K562 treated with DMSO at 1 percent for 24 hours (cell line): Measurements from ENCODE around the gene UBE2G2. TPM values are rescaled to one million over a fixed set of nuclear protein-coding genes. Genes with fewer than 3 reads are reported as not detected.

ENCODE experiments used
- total RNA-seq: library from RNA; unstranded; fragments of 300-600 nt; gene quantifications from 2 replicates; pipeline ENCODE4 v1.2.3, GENCODE V29; 2022; ENCODE audit warnings: low read depth; ENCODE audit not compliant: insufficient read depth

UBE2G2 gene
- 67.6 and 76.4 TPM in 2 replicates for total RNA-seq

GRCh38 chr21:44801468-44802395 lies at the start of gene UBE2G2:
Gene UBE2G2, minus strand, starts transcription at chr21:44801820. Its CDS starts 72 bp downstream, at chr21:44801748.

GRCh38 chr21:44817914-44818639 lies 16.5 kb upstream of the UBE2G2 start, which contains the start of gene SUMO3:
Gene SUMO3, minus strand, starts transcription at chr21:44818062. Its CDS starts 94 bp downstream, at chr21:44817968.

Other genes starting within 250 kb of the UBE2G2 start
- not detected in 2 replicates for gene KRTAP10-3, start 243.0 kb downstream of the UBE2G2 start, total RNA-seq
- gene KRTAP10-4, start 228.1 kb downstream of the UBE2G2 start, total RNA-seq: not detected in 2 replicates
- not detected in 2 replicates for gene KRTAP10-5, start 221.2 kb downstream of the UBE2G2 start, total RNA-seq
- not detected in 2 replicates for gene KRTAP10-6, start 209.3 kb downstream of the UBE2G2 start, total RNA-seq
- not detected in 2 replicates for gene KRTAP10-7, start 201.2 kb downstream of the UBE2G2 start, total RNA-seq
- not detected in 2 replicates for gene KRTAP10-8, start 189.7 kb downstream of the UBE2G2 start, total RNA-seq
- gene KRTAP10-9, start 174.7 kb downstream of the UBE2G2 start, total RNA-seq: not detected in 2 replicates
- gene KRTAP10-10, start 164.5 kb downstream of the UBE2G2 start, total RNA-seq: not detected in 2 replicates
- not detected in 2 replicates for gene KRTAP10-11, start 155.4 kb downstream of the UBE2G2 start, total RNA-seq
- gene KRTAP12-4, start 147.2 kb downstream of the UBE2G2 start, total RNA-seq: not detected in 2 replicates
- not detected in 2 replicates for gene KRTAP12-3, start 143.9 kb downstream of the UBE2G2 start, total RNA-seq
- gene KRTAP12-2, start 134.9 kb downstream of the UBE2G2 start, total RNA-seq: not detected in 2 replicates
- not detected in 2 replicates for gene KRTAP12-1, start 119.7 kb downstream of the UBE2G2 start, total RNA-seq
- not detected in 2 replicates for gene KRTAP10-12, start 104.6 kb downstream of the UBE2G2 start, total RNA-seq
- 0.08 TPM in 1 of 2 replicates, not detected in the other for gene TSPEAR, start 90.2 kb downstream of the UBE2G2 start, total RNA-seq
- gene SUMO3, start 16.2 kb upstream of the UBE2G2 start, total RNA-seq: 76.7 and 81.9 TPM in 2 replicates
- gene PTTG1IP, start 71.9 kb upstream of the UBE2G2 start, total RNA-seq: 157 and 170 TPM in 2 replicates
- gene ITGB2, start 119.1 kb upstream of the UBE2G2 start, total RNA-seq: 1.3 TPM in 2 replicates
- gene SLX9, start 138.2 kb upstream of the UBE2G2 start, total RNA-seq: 43.8 and 49.2 TPM in 2 replicates